Measurements from ENCODE around the gene CPT1B. TPM values are rescaled to one million over a fixed set of nuclear protein-coding genes. Genes with fewer than 3 reads are reported as not detected.

CPT1B gene
- total and polyA plus RNA-seq, 2 of the 4 experiments (the other 2 are of a cell fraction): 0.36 to 1.8 TPM

GRCh38 chr22:50536226-50536625 is 42.0 kb downstream of the CPT1B start:
- H2AK5ac ChIP-seq (ENCODE audit: low read depth, low read length): no peak overlapping the region
- H4K20me1 ChIP-seq (ENCODE audit: insufficient read depth, low read length): no peaks in the 10 kb centered on the region
- peaks cover 19% of the 10 kb centered on the region for H3K4me1 ChIP-seq (ENCODE audit: control insufficient read depth, insufficient read depth, low read length)
- no peak overlapping the region for H3K56ac ChIP-seq (ENCODE audit: extremely low read depth, insufficient read depth, low read length)
- peaks cover 4% of the 10 kb centered on the region for H3K9me1 ChIP-seq (ENCODE audit: insufficient read depth, low read length)
- ChIA-PET POLR2A (ENCODE audit: unreplicated experiment) (no interaction called here), CTCF (interaction anchor here (0.6 kb wide), 1 partner anchor 372 kb away, joined by 3 read pairs; no protein-coding TSS in a partner anchor)
- no peak overlapping the region for H2AK9ac ChIP-seq (replicated peaks; ENCODE audit: low read depth, low read length, poor library complexity)
- TF ChIP-seq RCOR1 (IDR thresholded peaks at IDR 0.05; ENCODE audit: insufficient replicate concordance, low read length): no peak
- TF ChIP-seq FOS (IDR thresholded peaks at IDR 0.05; ENCODE audit: low read depth, low read length): no peak
- no peak for TF ChIP-seq MXI1 (IDR thresholded peaks at IDR 0.05; ENCODE audit: borderline replicate concordance, low read depth, low read length)
- TF ChIP-seq CEBPB (IDR thresholded peaks at IDR 0.05; ENCODE audit: low read depth, low read length): no peak
- TF ChIP-seq, protein P1, sequence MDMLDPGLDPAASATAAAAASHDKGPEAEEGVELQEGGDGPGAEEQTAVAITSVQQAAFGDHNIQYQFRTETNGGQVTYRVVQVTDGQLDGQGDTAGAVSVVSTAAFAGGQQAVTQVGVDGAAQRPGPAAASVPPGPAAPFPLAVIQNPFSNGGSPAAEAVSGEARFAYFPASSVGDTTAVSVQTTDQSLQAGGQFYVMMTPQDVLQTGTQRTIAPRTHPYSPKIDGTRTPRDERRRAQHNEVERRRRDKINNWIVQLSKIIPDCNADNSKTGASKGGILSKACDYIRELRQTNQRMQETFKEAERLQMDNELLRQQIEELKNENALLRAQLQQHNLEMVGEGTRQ (IDR thresholded peaks at IDR 0.05; ENCODE audit: low read depth, low read length): no peak
- no peak for TF ChIP-seq CHD1 (IDR thresholded peaks at IDR 0.05; ENCODE audit: low read depth, low read length)
- TF ChIP-seq SMC3 (IDR thresholded peaks at IDR 0.05; ENCODE audit: low read depth, low read length): no peak
- no peak for TF ChIP-seq ELK1 (IDR thresholded peaks at IDR 0.05; ENCODE audit: borderline replicate concordance, low read depth, low read length)
- TF ChIP-seq POLR2A (IDR thresholded peaks at IDR 0.05; ENCODE audit: low read depth, low read length): no peak
- no peak for TF ChIP-seq NFE2L2 (IDR thresholded peaks at IDR 0.05; ENCODE audit: low read depth, low read length)
- TF ChIP-seq RAD21 (IDR thresholded peaks at IDR 0.05; ENCODE audit: low read length): no peak
- TF ChIP-seq MAZ (IDR thresholded peaks at IDR 0.05; ENCODE audit: borderline replicate concordance, low read depth, low read length): no peak
- TF ChIP-seq CTCF (conservative IDR thresholded peaks at IDR 0.05; ENCODE audit: low read depth, low read length): no peak
- TF ChIP-seq RFX5 (IDR thresholded peaks at IDR 0.05; ENCODE audit: low read depth, low read length): no peak
- no peak for TF ChIP-seq BHLHE40 (IDR thresholded peaks at IDR 0.05; ENCODE audit: low read depth, low read length)
- TF ChIP-seq MAFK (IDR thresholded peaks at IDR 0.05; ENCODE audit: low read depth, low read length): no peak
- ATAC-seq (ENCODE audit: low read depth) (no peak), DNase-seq (no peak)
- H3K18ac ChIP-seq (ENCODE audit: low read depth, low read length): no peak overlapping the region
- WGBS, 2 experiments (ENCODE audit: extremely low coverage in 2 of 2, insufficient read length in 1 of 2): no CpG with 5 or more reads among the region's 3 CpGs
- H4K91ac ChIP-seq (ENCODE audit: insufficient read depth, low read depth, low read length): no peak overlapping the region
- no peak overlapping the region for H2BK5ac ChIP-seq (ENCODE audit: low read depth, low read length, poor library complexity, severe bottlenecking)
- no TSS peak for BruUV-seq (replicated peaks)
- no peak overlapping the region for H2BK120ac ChIP-seq (ENCODE audit: low read depth, low read length)
- H4K8ac ChIP-seq (ENCODE audit: low read depth in 2 of 2, low read length in 2 of 2): no peak overlapping the region
- no peak overlapping the region for H2BK15ac ChIP-seq (ENCODE audit: low read depth, low read length)
- no peak overlapping the region for H3K4me3 ChIP-seq (ENCODE audit: insufficient read depth, low read depth, low read length)
- no peak overlapping the region for H3K4ac ChIP-seq (ENCODE audit: low read depth, low read length)
- H3K27me3 ChIP-seq (ENCODE audit: control insufficient read depth, insufficient read depth, low read length): peaks cover 3% of the 10 kb centered on the region; the same call in 1 of the 2 replicates
- H3K79me1 ChIP-seq (ENCODE audit: low read depth in 1 of 2, low read length in 2 of 2): no peaks in the 10 kb centered on the region
- H3K4me2 ChIP-seq (ENCODE audit: low read depth, low read length): no peak overlapping the region
- no peak overlapping the region for H3K14ac ChIP-seq (replicated peaks; ENCODE audit: low read depth, low read length)
- H3K23ac ChIP-seq (ENCODE audit: low read depth, low read length): no peak overlapping the region
- H2BK20ac ChIP-seq (ENCODE audit: low read depth, low read length): no peak overlapping the region
- H3K36me3 ChIP-seq (ENCODE audit: control insufficient read depth, insufficient read depth, low read length): no peaks in the 10 kb centered on the region
- H3K9me3 ChIP-seq (ENCODE audit: control insufficient read depth, insufficient read depth, low read length): no peaks in the 10 kb centered on the region
- no peak overlapping the region for H3K27ac ChIP-seq (ENCODE audit: insufficient read depth, low read length)
- in situ Hi-C loops (cut with MboI; ENCODE audit: low sequenced_read_pairs): no loop called here
- intact Hi-C loops (cut with micrococcal nuclease): no loop called here
- H2AFZ ChIP-seq (replicated peaks; ENCODE audit: low read length, poor library complexity): no peak overlapping the region
- no peak overlapping the region for H3K9ac ChIP-seq (ENCODE audit: low read depth, low read length)
- H4K5ac ChIP-seq (ENCODE audit: low read depth, low read length): no peak overlapping the region
- dilution Hi-C loops (cut with HindIII; ENCODE audit: low sequenced_read_pairs, unreplicated experiment): no loop called here

Data from IMR-90 (cell line).